HL-60 (cell line): Measurements from ENCODE around the gene C17orf67.

Experiments
- GABPA ChIP-seq: IDR thresholded peaks from 2 replicates; pipeline ENCODE4 v1.6.1; 2012; ENCODE audit warnings: low read depth
- POLR2AphosphoS5 ChIP-seq: IDR thresholded peaks from 2 replicates; pipeline ENCODE4 v1.6.1; 2012; ENCODE audit warnings: low read depth
- SPI1 ChIP-seq: IDR thresholded peaks from 2 replicates; pipeline ENCODE4 v1.6.1; 2012; ENCODE audit warnings: low read depth, mild to moderate bottlenecking, borderline replicate concordance
- TF ChIP-seq, protein P1 (sequence below): IDR thresholded peaks from one replicate; pipeline ENCODE4 v1.5.1; 2011; ENCODE audit warnings: low read length, control low read depth, inconsistent platforms; ENCODE audit not compliant: insufficient read depth
- TF ChIP-seq, protein P2 (sequence below): IDR thresholded peaks from 2 replicates; pipeline ENCODE4 v1.6.1; 2012; ENCODE audit warnings: low read depth; ENCODE audit not compliant: insufficient replicate concordance

- TF ChIP-seq, protein P1, sequence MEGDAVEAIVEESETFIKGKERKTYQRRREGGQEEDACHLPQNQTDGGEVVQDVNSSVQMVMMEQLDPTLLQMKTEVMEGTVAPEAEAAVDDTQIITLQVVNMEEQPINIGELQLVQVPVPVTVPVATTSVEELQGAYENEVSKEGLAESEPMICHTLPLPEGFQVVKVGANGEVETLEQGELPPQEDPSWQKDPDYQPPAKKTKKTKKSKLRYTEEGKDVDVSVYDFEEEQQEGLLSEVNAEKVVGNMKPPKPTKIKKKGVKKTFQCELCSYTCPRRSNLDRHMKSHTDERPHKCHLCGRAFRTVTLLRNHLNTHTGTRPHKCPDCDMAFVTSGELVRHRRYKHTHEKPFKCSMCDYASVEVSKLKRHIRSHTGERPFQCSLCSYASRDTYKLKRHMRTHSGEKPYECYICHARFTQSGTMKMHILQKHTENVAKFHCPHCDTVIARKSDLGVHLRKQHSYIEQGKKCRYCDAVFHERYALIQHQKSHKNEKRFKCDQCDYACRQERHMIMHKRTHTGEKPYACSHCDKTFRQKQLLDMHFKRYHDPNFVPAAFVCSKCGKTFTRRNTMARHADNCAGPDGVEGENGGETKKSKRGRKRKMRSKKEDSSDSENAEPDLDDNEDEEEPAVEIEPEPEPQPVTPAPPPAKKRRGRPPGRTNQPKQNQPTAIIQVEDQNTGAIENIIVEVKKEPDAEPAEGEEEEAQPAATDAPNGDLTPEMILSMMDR: no peak
- no peak for TF ChIP-seq POLR2AphosphoS5
- TF ChIP-seq, protein P2, sequence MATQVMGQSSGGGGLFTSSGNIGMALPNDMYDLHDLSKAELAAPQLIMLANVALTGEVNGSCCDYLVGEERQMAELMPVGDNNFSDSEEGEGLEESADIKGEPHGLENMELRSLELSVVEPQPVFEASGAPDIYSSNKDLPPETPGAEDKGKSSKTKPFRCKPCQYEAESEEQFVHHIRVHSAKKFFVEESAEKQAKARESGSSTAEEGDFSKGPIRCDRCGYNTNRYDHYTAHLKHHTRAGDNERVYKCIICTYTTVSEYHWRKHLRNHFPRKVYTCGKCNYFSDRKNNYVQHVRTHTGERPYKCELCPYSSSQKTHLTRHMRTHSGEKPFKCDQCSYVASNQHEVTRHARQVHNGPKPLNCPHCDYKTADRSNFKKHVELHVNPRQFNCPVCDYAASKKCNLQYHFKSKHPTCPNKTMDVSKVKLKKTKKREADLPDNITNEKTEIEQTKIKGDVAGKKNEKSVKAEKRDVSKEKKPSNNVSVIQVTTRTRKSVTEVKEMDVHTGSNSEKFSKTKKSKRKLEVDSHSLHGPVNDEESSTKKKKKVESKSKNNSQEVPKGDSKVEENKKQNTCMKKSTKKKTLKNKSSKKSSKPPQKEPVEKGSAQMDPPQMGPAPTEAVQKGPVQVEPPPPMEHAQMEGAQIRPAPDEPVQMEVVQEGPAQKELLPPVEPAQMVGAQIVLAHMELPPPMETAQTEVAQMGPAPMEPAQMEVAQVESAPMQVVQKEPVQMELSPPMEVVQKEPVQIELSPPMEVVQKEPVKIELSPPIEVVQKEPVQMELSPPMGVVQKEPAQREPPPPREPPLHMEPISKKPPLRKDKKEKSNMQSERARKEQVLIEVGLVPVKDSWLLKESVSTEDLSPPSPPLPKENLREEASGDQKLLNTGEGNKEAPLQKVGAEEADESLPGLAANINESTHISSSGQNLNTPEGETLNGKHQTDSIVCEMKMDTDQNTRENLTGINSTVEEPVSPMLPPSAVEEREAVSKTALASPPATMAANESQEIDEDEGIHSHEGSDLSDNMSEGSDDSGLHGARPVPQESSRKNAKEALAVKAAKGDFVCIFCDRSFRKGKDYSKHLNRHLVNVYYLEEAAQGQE: no peak
- TF ChIP-seq GABPA: no peak
- no peak for TF ChIP-seq SPI1
These were observed 13.4 kb upstream of the C17orf67 start for GRCh38 chr17:56847106-56847505.
